HL-60 (cell line): ENCODE measurements around the gene VSX1.

ENCODE experiments used
- DNase-seq, 2 experiments: peaks; one replicate each; pipeline ENCODE4 v3.0.0-alpha.2; 2010 to 2020; ENCODE audit warnings: low read depth in 1 of 2, low spot score in 1 of 2
- H3K27ac ChIP-seq: fragments of 250-450 bp; sonication (Bioruptor Pico); replicated peaks from 2 replicates; pipeline ENCODE4 v1.5.1; 2020; ENCODE audit warnings: mild to moderate bottlenecking, moderate library complexity
- H3K27me3 ChIP-seq: fragments of 250-450 bp; sonication (Bioruptor Pico); 2 replicates; pipeline ENCODE4 v1.5.1; 2021; ENCODE audit warnings: mild to moderate bottlenecking, moderate library complexity; ENCODE audit not compliant: insufficient read depth, poor library complexity, severe bottlenecking
- H3K4me3 ChIP-seq: replicated peaks from 2 replicates; pipeline ENCODE4 v1.5.1; 2011; ENCODE audit warnings: mild to moderate bottlenecking, control low read depth, low read length; ENCODE audit not compliant: insufficient read depth
- GABPA ChIP-seq: IDR thresholded peaks from 2 replicates; pipeline ENCODE4 v1.6.1; 2012; ENCODE audit warnings: low read depth
- POLR2AphosphoS5 ChIP-seq: IDR thresholded peaks from 2 replicates; pipeline ENCODE4 v1.6.1; 2012; ENCODE audit warnings: low read depth
- REST ChIP-seq: IDR thresholded peaks from 2 replicates; pipeline ENCODE4 v1.6.1; 2012; ENCODE audit warnings: low read depth; ENCODE audit not compliant: insufficient replicate concordance
- SPI1 ChIP-seq: IDR thresholded peaks from 2 replicates; pipeline ENCODE4 v1.6.1; 2012; ENCODE audit warnings: low read depth, mild to moderate bottlenecking, borderline replicate concordance
- TF ChIP-seq, protein P1 (sequence below): IDR thresholded peaks from one replicate; pipeline ENCODE4 v1.5.1; 2011; ENCODE audit warnings: low read length, control low read depth, inconsistent platforms; ENCODE audit not compliant: insufficient read depth

The VSX1 gene

DNA sequence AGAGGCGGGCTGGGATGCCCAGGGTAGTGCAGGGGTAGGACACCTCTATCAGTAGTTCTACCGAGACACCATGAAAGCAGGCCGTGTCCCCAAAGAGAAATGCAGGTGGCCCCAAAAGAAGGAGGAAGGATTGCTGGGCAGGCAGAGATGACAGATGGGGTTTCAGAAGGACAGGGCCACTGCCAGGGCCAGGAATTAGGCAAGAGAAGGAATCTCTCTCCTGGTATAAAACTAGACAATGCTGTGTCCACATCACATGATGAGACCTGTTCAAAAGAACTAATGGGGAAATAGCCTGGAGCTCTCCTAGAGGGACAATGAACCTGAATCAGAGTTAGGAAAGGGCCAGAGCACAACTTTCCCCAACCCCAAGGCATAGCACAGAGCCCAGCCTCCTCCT, 21.6 kb upstream of the VSX1 start:
- peaks cover 2% of the 10 kb centered on the region for H3K27me3 ChIP-seq
- TF ChIP-seq, protein P1, sequence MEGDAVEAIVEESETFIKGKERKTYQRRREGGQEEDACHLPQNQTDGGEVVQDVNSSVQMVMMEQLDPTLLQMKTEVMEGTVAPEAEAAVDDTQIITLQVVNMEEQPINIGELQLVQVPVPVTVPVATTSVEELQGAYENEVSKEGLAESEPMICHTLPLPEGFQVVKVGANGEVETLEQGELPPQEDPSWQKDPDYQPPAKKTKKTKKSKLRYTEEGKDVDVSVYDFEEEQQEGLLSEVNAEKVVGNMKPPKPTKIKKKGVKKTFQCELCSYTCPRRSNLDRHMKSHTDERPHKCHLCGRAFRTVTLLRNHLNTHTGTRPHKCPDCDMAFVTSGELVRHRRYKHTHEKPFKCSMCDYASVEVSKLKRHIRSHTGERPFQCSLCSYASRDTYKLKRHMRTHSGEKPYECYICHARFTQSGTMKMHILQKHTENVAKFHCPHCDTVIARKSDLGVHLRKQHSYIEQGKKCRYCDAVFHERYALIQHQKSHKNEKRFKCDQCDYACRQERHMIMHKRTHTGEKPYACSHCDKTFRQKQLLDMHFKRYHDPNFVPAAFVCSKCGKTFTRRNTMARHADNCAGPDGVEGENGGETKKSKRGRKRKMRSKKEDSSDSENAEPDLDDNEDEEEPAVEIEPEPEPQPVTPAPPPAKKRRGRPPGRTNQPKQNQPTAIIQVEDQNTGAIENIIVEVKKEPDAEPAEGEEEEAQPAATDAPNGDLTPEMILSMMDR: no peak
- TF ChIP-seq POLR2AphosphoS5 (no peak), SPI1 (no peak), GABPA (no peak), REST (no peak)
- no peak overlapping the region for H3K27ac ChIP-seq
- no peak for DNase-seq
- H3K4me3 ChIP-seq: no peak overlapping the region

DNA sequence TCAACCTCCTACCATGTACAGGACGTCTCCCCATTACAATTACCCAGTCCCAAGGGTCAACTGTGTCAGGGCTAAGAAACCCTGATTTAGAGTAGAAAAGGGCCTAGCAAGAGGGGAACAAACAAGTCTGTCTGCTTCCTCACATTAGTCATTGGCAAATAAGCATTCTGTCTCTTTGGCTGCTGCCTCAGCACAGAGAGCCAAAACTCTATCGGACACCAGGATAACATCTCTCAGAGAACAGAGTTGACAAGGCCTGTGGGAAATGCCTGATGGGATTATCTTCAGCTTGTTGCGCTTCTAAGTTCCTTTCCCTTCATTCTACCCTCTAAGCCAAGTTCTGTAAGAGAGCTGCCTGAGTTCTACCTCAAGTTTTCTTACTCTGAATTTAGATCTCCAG, 19.0 kb upstream of the VSX1 start:
- Histone ChIP-seq H3K27me3 (no peaks in the 10 kb centered on the region), H3K27ac (no peak overlapping the region), H3K4me3 (no peak overlapping the region)
- DNase-seq: no peak
- TF ChIP-seq SPI1: no peak
- no peak for TF ChIP-seq REST
- no peak for TF ChIP-seq GABPA
- TF ChIP-seq, protein P1: no peak
- no peak for TF ChIP-seq POLR2AphosphoS5

- Histone ChIP-seq H3K27ac (no peak overlapping the region), H3K4me3 (no peak overlapping the region), H3K27me3 (no peaks in the 10 kb centered on the region)
- TF ChIP-seq, protein P1: no peak
- no peak for TF ChIP-seq SPI1
- TF ChIP-seq POLR2AphosphoS5: no peak
- no peak for TF ChIP-seq GABPA
- TF ChIP-seq REST: no peak
- no peak for DNase-seq
Measured at GRCh38 chr20:25099601-25100140, 17.7 kb upstream of the VSX1 start.
